Stimulated activated CD8-positive, alpha-beta memory T cell treated with anti-CD3 and anti-CD28 coated beads, Interleukin-7, amount 100 ng/mL, for 4 hours (primary cell): Measurements from ENCODE around the gene PCDHGA3.
"Not testable (repeated sequence)": the region's sequence is repeated elsewhere in the genome, so short reads cannot be mapped to it uniquely, and the experiment has no call there.

ENCODE experiments used
- DNase-seq, 2 donors: peaks; one replicate each; pipeline ENCODE4 v3.0.0-alpha.2; 2020; ENCODE audit warnings: low read depth in 2 of 2

PCDHGA3 gene

DNA sequence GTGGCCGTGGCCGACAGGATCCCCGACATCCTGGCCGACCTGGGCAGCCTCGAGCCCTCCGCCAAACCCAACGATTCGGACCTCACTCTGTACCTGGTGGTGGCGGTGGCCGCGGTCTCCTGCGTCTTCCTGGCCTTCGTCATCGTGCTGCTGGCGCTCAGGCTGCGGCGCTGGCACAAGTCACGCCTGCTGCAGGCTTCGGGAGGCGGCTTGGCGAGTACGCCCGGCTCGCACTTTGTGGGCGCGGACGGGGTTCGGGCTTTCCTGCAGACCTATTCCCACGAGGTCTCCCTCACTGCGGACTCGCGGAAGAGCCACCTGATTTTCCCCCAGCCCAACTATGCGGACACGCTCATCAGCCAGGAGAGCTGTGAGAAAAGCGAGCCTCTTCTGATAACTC is 2.4 kb downstream of the PCDHGA3 start:
- DNase-seq: not testable (repeated sequence)

DNA sequence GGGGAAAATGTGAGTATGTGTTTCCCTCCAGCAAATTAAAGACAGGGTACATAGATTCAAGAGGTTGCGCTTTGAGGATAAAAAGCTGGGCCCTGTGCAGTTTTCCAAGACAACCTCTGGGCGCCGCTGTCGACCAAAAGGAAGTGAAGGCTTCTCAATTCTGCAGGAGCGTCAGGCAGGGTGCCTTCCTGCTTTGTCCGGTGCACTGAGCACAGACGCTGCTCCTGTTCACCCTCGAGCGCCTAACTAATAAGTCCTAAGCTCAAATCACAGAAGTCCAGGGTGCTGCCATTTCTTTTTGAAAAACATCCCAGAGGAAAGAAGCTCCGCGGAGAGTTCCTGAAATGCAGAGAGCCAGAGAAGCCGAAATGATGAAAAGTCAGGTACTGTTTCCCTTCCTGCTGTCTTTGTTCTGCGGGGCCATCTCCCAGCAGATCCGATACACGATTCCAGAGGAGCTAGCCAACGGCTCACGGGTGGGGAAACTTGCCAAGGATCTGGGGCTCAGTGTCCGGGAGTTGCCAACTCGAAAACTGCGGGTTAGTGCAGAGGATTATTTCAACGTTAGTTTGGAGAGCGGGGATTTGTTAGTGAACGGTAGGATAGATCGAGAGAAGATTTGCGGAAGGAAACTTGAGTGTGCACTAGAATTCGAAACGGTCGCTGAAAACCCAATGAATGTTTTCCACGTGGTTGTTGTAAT is 6.4 kb downstream of the PCDHGA3 start, which contains the start of gene PCDHGB1:
Gene PCDHGB1, plus strand, starts transcription at position 183 of the 703 bp plus-strand sequence. Its CDS starts 162 bp downstream, at position 345.
- no peak for DNase-seq

DNA sequence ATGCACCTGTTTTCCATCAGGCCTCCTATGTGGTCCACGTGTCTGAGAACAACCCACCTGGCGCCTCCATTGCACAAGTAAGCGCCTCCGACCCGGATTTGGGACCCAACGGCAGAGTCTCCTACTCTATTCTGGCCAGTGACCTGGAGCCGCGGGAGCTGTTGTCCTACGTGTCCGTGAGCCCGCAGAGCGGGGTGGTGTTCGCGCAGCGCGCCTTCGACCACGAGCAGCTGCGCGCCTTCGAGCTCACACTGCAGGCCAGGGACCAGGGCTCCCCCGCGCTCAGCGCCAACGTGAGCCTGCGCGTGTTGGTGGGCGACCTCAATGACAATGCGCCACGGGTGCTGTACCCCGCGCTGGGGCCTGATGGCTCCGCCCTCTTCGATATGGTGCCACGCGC is 8.0 kb downstream of the PCDHGA3 start:
- DNase-seq: no peak

DNA sequence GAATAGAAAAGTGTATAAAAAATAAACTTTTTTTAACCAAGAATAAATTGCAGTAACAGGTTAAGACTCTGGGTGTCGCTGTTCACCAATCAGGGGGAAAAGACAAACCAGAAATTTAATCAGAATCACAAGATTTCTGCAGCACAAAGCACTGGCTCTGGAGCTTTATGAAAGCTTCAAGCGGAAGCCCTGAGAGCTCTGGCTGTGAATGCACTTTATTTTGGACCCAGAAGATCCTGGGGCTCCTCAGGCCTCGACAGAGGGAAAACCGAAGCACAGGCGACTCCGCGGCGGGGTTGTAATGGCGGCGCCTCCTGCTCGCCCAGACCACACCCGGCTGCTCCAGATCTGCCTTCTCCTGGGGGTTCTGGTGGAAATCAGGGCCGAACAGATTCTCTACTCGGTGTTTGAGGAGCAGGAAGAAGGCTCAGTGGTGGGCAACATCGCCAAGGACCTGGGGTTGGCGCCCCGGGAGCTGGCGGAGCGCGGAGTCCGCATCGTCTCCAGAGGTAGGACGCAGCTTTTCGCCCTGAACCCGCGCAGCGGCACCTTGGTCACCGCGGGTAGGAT is 11.4 kb downstream of the PCDHGA3 start, which contains the start of gene PCDHGA4:
Gene PCDHGA4, plus strand, starts transcription at position 122 of the 570 bp plus-strand sequence. Its CDS starts 87 bp downstream, at position 209.
- DNase-seq: no peak

DNA sequence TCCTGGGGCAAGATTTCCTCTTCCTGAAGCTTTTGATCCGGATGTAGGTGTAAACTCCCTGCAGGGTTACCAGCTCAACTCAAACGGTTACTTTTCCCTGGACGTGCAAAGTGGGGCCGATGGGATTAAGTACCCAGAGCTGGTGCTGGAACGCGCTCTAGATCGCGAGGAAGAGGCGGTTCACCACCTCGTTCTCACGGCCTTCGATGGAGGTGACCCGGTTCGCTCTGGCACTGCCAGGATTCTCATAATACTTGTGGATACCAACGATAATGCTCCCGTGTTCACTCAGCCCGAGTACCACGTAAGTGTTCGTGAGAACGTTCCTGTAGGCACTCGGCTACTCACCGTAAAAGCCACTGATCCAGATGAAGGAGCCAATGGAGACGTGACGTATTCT is 12.0 kb downstream of the PCDHGA3 start:
- DNase-seq: no peak

DNA sequence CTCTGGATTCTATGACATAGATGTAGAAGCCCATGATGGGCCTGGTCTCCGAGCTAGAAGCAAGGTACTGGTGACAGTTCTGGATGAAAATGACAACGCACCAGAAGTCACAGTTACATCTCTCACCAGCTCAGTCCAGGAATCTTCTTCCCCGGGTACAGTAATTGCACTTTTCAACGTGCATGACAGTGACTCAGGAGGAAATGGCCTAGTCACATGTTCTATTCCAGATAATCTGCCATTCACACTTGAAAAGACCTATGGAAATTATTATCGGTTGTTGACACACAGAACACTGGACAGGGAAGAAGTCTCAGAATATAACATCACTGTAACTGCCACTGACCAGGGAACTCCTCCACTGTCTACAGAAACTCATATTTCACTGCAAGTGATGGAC is 12.5 kb downstream of the PCDHGA3 start:
- no peak for DNase-seq

DNA sequence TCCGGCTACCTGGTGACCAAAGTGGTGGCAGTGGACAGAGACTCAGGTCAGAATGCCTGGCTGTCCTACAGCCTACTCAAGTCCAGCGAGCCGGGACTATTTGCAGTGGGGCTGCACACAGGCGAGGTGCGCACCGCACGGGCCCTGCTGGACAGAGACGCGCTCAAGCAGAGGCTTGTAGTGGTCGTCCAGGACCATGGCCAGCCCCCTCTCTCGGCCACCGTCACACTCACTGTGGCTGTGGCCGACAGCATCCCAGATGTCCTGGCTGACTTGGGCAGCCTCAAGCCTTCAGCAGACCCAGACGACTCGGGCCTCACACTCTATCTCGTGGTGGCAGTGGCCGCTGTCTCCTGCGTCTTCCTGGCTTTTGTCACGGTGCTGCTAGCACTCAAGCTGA is 13.3 kb downstream of the PCDHGA3 start:
- DNase-seq: no peak

DNA sequence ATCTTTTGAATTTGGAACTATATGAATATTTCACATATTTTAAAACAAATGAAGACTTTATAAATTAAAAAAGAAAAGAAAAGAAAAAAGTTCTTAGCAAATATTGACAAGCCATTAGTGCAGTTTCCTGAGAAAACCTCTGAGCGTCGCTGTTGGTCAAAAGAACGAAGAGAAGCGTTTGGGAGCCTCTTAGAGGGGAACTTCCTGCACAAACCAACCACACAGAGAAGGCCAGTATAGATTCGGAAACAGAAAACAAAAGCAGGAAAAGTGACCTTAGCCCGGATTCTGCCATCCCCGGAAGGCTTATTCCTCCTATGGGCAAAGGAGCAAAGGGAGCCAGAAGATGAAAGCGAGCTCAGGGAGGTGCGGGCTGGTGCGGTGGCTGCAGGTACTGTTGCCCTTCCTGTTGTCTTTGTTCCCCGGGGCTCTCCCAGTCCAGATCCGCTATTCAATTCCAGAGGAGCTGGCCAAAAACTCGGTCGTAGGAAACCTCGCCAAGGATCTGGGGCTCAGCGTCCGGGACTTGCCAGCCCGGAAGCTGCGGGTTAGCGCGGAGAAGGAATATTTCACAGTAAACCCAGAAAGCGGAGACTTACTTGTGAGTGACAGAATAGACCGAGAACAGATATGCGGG is 16.3 kb downstream of the PCDHGA3 start, which contains the start of gene PCDHGB2:
Gene PCDHGB2, plus strand, starts transcription at position 205 of the 637 bp plus-strand sequence. Its CDS starts 142 bp downstream, at position 347.
- no peak for DNase-seq

DNA sequence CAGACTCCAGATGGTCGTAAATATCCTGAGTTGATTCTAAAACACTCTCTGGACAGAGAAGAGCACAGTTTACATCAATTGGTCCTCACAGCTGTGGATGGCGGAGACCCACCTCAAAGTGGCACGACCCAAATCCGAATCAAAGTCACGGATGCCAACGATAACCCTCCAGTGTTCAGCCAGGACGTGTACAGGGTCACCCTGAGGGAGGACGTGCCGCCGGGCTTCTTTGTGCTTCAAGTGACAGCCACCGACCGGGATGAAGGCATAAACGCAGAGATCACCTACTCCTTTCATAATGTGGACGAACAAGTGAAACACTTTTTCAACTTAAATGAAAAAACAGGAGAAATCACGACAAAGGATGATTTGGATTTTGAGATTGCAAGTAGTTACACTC is 17.1 kb downstream of the PCDHGA3 start:
- DNase-seq: no peak

DNA sequence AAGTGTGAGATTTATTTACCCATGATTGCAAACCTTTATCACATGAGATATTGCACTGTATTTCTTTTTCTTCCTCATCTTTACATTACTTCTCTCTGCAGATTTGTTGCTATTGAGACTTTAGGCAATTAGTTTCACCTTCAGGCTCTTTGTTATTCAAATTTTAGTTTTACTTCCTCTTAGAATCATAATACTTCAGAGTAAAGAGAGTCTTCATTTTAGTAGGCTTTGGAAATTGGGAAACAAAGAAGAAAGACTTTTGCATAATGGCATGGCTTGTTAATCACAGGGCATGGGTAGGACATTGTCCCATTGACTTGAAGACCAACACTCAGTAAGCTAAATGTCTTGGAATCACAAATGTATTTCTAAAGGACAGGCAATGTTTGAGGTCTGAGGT is 19.1 kb downstream of the PCDHGA3 start:
- no peak for DNase-seq

DNA sequence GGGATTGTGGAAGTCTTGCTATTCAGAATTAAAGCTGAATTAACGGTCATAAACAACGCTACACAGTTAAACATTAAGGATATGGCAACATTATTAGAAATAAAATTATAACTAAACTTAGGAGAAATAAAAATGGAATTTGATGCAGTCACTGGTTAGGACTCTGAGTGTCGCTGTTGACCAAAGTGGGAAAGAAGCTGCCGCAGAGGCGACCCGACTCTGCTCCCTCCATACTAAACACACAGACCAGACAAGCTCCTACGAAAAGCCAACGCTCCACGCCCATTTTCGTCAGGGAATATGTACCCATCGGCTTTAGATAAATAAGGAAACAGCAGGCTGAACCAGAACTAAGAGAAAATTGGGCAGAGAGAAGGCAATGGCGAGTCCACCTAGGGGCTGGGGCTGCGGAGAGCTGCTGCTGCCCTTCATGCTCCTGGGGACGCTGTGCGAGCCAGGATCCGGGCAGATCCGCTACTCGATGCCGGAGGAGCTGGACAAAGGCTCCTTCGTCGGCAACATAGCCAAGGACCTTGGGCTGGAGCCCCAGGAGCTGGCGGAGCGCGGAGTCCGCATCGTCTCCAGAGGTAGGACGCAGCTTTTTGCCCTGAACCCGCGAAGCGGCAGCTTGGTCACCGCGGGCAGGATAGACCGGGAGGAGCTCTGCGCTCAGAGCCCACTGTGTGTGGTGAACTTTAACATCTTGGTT is 20.5 kb downstream of the PCDHGA3 start, which contains the start of gene PCDHGA5:
Gene PCDHGA5, plus strand, starts transcription at position 211 of the 709 bp plus-strand sequence. Its CDS starts 169 bp downstream, at position 380.
- DNase-seq: no peak

DNA sequence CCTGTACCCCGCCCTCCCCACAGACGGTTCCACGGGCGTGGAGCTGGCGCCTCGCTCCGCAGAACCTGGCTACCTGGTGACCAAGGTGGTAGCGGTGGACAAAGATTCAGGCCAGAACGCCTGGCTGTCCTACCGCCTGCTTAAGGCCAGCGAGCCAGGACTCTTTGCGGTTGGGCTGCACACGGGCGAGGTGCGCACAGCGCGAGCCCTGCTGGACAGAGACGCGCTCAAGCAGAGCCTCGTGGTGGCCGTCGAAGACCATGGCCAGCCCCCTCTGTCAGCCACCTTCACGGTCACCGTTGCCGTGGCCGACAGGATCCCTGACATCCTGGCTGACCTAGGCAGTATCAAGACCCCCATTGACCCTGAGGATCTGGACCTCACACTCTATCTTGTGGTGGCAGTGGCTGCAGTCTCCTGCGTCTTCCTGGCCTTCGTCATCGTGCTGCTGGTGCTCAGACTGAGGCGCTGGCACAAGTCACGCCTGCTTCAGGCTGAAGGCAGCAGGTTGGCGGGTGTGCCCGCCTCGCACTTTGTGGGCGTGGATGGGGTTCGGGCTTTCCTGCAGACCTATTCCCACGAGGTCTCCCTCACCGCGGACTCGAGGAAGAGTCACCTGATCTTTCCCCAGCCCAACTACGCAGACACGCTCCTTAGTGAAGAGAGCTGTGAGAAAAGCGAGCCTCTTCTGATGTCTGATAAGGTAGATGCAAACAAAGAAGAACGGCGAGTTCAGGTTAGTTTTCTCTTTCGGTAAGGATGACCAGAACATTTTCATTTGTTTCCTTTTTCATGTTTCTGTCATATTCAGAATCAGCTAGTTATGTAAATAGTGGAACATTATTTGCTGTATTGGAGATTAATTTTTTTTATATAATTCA is 22.6 kb downstream of the PCDHGA3 start:
- no peak for DNase-seq

DNA sequence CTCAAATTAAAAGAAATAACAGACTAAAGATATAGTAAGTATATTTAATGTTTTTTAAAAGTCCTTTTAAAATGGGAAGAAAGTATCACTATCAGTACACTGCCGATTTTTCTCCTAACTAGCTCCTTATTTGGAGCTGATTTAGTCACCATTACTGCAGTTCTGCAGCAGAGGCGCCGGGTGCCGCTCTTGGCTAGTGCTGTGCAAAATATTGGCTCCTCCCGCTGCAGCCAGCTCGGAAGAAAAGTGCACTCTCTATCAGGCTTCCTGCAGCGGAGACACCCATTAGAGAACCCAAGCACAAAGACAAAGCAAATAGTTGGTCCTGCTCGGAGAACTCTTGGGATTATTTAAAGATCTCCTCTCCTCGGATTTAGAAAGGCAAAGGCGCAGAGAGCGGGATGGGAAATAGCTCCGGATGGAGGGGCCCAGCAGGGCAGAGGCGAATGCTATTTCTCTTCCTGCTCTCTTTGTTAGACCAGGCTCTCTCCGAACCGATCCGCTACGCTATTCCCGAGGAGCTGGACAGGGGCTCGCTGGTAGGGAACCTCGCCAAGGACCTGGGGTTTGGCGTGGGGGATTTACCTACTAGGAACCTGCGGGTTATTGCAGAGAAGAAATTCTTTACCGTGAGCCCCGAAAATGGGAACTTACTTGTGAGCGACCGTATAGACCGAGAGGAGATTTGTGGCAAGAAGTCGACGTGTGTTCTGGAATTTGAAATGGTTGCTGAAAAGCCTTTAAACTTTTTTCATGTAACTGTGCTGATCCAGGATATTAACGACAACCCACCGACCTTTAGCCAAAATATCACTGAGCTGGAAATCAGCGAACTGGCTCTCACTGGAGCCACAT is 26.6 kb downstream of the PCDHGA3 start, which contains the start of gene PCDHGB3:
Gene PCDHGB3, plus strand, starts transcription at position 249 of the 855 bp plus-strand sequence. Its CDS starts 153 bp downstream, at position 402.
- DNase-seq: no peak

DNA sequence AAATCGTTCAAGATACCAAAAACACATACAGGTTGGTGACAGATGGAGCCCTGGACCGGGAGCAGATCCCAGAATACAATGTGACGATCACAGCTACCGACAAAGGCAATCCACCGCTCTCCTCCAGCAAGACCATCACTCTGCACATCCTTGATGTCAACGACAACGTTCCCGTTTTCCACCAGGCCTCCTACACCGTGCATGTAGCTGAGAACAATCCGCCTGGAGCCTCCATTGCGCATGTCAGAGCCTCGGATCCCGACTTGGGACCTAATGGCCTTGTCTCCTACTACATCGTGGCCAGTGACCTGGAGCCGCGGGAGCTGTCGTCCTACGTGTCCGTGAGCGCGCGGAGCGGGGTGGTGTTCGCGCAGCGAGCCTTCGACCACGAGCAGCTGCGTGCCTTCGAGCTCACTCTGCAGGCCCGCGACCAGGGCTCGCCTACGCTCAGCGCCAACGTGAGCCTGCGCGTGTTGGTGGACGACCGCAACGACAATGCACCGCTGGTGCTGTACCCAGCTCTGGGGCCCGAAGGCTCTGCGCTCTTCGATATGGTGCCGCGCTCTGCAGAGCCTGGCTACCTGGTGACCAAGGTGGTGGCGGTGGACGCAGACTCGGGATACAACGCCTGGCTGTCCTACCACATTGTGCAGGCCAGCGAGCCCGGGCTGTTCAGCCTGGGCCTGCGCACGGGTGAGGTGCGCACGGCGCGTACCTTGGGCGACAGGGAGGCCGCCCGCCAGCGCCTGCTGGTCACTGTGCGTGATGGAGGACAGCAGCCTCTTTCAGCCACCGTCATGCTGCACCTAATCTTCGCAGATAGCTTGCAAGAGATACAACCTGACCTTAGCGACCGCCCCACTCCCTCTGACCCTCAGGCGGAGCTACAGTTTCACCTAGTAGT is 28.2 kb downstream of the PCDHGA3 start:
- DNase-seq: no peak

DNA sequence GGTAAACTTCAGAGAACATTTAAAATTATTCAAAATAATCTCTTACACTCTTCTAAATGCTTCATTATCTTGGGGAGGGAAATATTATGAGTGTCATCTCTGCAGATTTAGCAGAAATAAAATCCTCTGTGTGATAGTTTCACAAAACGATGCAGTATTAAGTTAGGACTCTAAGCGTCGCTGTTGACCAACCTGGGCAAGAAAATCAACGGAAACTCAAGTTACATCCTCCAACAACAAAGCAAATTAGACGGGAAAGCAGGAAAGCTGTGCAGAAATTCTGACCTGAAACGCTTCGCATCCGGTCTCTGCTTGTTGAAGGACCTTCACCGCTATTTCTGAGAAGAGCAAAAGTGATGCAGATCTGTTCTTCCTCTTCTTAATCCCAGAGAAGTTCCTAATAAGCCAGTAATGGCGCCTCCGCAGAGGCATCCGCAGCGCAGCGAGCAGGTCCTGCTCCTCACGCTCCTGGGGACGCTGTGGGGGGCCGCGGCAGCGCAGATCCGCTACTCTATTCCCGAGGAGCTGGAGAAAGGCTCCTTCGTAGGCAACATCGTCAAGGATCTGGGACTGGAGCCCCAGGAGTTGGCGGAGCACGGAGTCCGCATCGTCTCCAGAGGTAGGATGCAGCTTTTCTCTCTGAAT is 30.2 kb downstream of the PCDHGA3 start, which contains the start of gene PCDHGA6:
Gene PCDHGA6, plus strand, starts transcription at position 219 of the 645 bp plus-strand sequence. Its CDS starts 193 bp downstream, at position 412.
- DNase-seq: no peak

DNA sequence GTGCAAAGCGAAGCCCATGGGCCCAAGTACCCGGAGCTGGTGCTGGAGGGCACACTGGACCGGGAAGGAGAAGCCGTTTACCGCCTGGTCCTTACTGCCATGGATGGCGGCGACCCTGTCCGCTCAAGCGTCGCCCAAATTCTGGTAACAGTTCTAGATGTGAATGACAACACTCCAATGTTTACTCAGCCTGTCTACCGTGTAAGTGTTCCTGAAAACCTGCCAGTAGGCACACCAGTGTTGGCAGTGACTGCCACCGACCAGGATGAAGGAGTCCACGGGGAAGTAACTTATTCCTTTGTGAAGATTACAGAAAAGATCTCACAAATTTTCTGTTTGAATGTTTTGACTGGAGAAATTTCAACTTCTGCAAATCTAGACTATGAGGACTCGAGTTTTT is 31.0 kb downstream of the PCDHGA3 start:
- DNase-seq: no peak

DNA sequence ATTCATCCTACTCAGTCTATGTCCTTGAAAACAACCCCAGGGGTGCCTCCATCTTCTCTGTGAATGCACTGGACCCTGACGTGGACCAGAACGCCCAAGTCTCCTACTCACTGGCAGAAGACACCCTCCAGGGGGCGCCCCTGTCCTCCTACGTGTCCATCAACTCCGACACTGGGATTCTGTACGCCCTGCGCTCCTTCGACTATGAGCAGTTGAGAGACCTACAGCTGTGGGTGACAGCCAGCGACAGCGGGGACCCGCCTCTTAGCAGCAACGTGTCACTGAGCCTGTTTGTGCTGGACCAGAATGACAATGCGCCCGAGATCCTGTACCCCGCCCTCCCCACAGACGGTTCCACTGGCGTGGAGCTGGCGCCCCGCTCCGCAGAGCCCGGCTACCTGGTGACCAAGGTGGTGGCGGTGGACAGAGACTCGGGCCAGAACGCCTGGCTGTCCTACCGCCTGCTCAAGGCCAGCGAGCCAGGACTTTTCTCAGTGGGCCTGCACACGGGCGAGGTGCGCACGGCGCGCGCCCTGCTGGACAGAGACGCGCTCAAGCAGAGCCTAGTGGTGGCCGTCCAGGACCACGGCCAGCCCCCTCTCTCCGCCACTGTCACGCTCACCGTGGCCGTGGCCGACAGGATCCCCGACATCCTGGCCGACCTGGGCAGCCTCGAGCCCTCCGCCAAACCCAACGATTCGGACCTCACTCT is 32.0 kb downstream of the PCDHGA3 start:
- not testable (repeated sequence) for DNase-seq
